ENCODE data around the gene SPATA46.

The SPATA46 gene

GRCh38 chr1:162371611-162372010 is 5.0 kb downstream of the SPATA46 start:
- H3K36me3 ChIP-seq (ENCODE audit: insufficient read depth, low read length): peaks cover 11% of the 10 kb centered on the region; the same call in 1 of the 2 replicates
- WGBS: 87% methylated on average over 5 of the region's 6 CpGs
- H3K27me3 ChIP-seq (ENCODE audit: insufficient read depth, low read length): no peaks in the 10 kb centered on the region
- no peak overlapping the region for H3K9ac ChIP-seq (ENCODE audit: low read depth, low read length)
- no peaks in the 10 kb centered on the region for H3K9me3 ChIP-seq (ENCODE audit: insufficient read depth, low read depth, low read length)
- no peak overlapping the region for H3K4me3 ChIP-seq (ENCODE audit: low read length)
- H3K4me1 ChIP-seq (ENCODE audit: insufficient read depth, low read length): no peaks in the 10 kb centered on the region
- no peak overlapping the region for H3K27ac ChIP-seq (ENCODE audit: low read depth, low read length)

DNA sequence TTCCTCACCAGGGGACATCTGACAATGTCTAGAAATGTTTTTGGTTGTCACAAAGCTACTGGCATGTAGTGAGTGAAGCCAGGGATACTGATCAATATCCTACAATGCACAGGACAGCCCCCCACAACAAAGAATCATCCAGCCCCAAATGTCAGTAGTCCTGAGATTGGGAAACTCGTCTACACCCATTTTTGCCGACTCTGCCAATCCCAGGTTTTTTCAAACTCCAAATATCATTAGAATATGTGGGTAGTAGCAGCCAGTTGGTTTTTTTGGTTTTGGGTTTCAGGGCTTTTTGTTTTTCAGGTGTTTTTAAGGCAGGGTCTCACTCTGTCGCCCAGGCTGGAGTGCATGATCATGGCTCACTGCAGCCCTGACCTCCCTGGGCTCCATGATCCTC is 5.9 kb downstream of the SPATA46 start:
- Histone ChIP-seq H3K9ac (ENCODE audit: low read depth, low read length) (no peak overlapping the region), H3K27ac (ENCODE audit: low read depth, low read length) (no peak overlapping the region), H3K9me3 (ENCODE audit: insufficient read depth, low read depth, low read length) (no peaks in the 10 kb centered on the region), H3K4me3 (ENCODE audit: low read length) (no peak overlapping the region), H3K4me1 (ENCODE audit: insufficient read depth, low read length) (no peaks in the 10 kb centered on the region), H3K36me3 (ENCODE audit: insufficient read depth, low read length) (peaks cover 13% of the 10 kb centered on the region; the same call in 1 of the 2 replicates), H3K27me3 (ENCODE audit: insufficient read depth, low read length) (no peaks in the 10 kb centered on the region)
- WGBS: 93% methylated on average over 2 of the region's 3 CpGs

GRCh38 chr1:162370161-162370560 is 6.5 kb downstream of the SPATA46 start:
- H3K4me3 ChIP-seq (ENCODE audit: low read length): no peak overlapping the region
- 100% methylated on average over 1 of the region's 1 CpG for WGBS
- no peak overlapping the region for H3K27ac ChIP-seq (ENCODE audit: low read depth, low read length)
- no peak overlapping the region for H3K9ac ChIP-seq (ENCODE audit: low read depth, low read length)
- no peaks in the 10 kb centered on the region for H3K27me3 ChIP-seq (ENCODE audit: insufficient read depth, low read length)
- H3K4me1 ChIP-seq (ENCODE audit: insufficient read depth, low read length): no peaks in the 10 kb centered on the region
- peaks cover 18% of the 10 kb centered on the region; the same call in 1 of the 2 replicates for H3K36me3 ChIP-seq (ENCODE audit: insufficient read depth, low read length)
- no peaks in the 10 kb centered on the region for H3K9me3 ChIP-seq (ENCODE audit: insufficient read depth, low read depth, low read length)

- no peak overlapping the region for H3K27ac ChIP-seq (ENCODE audit: low read depth, low read length)
- 91% methylated on average over 7 of the region's 7 CpGs for WGBS
- H3K36me3 ChIP-seq (ENCODE audit: insufficient read depth, low read length): peaks cover 18% of the 10 kb centered on the region; the same call in 1 of the 2 replicates
- H3K27me3 ChIP-seq (ENCODE audit: insufficient read depth, low read length): no peaks in the 10 kb centered on the region
- H3K4me1 ChIP-seq (ENCODE audit: insufficient read depth, low read length): no peaks in the 10 kb centered on the region
- no peak overlapping the region for H3K9ac ChIP-seq (ENCODE audit: low read depth, low read length)
- no peaks in the 10 kb centered on the region for H3K9me3 ChIP-seq (ENCODE audit: insufficient read depth, low read depth, low read length)
- H3K4me3 ChIP-seq (ENCODE audit: low read length): no peak overlapping the region
These were observed 7.1 kb downstream of the SPATA46 start for GRCh38 chr1:162369571-162369970.

DNA sequence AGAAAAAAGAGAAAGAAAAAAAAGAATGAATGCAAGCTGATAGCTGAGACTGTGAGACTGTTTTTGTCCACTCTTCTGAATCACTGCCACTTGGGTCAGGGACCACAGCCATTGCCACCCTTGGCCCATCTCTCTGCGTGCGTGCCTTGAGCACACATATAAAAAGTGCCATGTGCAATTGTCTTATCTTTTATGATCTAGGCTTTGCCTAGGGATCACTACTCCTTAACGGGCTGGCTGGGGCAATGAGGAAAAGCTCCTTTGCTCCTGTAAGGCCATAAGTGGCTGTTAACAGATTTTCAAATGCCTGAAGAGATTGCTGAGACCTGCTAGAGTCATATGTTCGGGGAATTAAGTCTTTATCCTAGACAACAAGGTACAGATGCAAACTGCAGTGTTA is 8.2 kb downstream of the SPATA46 start:
- Histone ChIP-seq H3K9me3 (ENCODE audit: insufficient read depth, low read depth, low read length) (no peaks in the 10 kb centered on the region), H3K9ac (ENCODE audit: low read depth, low read length) (no peak overlapping the region), H3K27ac (ENCODE audit: low read depth, low read length) (no peak overlapping the region), H3K4me1 (ENCODE audit: insufficient read depth, low read length) (no peaks in the 10 kb centered on the region), H3K36me3 (ENCODE audit: insufficient read depth, low read length) (peaks cover 18% of the 10 kb centered on the region; the same call in 1 of the 2 replicates), H3K4me3 (ENCODE audit: low read length) (no peak overlapping the region), H3K27me3 (ENCODE audit: insufficient read depth, low read length) (no peaks in the 10 kb centered on the region)
- 67% methylated on average over 4 of the region's 4 CpGs for WGBS

DNA sequence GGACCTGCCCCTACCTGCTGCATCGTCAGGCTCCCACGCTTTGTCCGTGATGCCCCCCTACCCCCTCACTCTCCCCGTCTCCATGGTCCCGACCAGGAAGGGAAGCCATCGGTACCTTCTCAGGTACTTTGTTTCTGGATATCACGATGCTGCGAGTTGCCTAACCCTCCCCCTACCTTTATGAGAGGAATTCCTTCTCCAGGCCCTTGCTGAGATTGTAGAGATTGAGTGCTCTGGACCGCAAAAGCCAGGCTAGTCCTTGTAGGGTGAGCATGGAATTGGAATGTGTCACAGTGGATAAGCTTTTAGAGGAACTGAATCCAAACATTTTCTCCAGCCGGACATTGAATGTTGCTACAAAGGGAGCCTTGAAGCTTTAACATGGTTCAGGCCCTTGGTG is 8.9 kb downstream of the SPATA46 start:
- 94% methylated on average over 8 of the region's 10 CpGs for WGBS
- Histone ChIP-seq H3K27me3 (ENCODE audit: insufficient read depth, low read length) (no peaks in the 10 kb centered on the region), H3K27ac (ENCODE audit: low read depth, low read length) (no peak overlapping the region), H3K9ac (ENCODE audit: low read depth, low read length) (no peak overlapping the region), H3K4me1 (ENCODE audit: insufficient read depth, low read length) (no peaks in the 10 kb centered on the region), H3K4me3 (ENCODE audit: low read length) (no peak overlapping the region), H3K36me3 (ENCODE audit: insufficient read depth, low read length) (peaks cover 18% of the 10 kb centered on the region; the same call in 1 of the 2 replicates), H3K9me3 (ENCODE audit: insufficient read depth, low read depth, low read length) (no peaks in the 10 kb centered on the region)

GRCh38 chr1:162367073-162367472 is 9.6 kb downstream of the SPATA46 start:
- 96% methylated on average over 36 of the region's 36 CpGs for WGBS
- Histone ChIP-seq H3K27me3 (ENCODE audit: insufficient read depth, low read length) (no peaks in the 10 kb centered on the region), H3K9ac (ENCODE audit: low read depth, low read length) (no peak overlapping the region), H3K4me1 (ENCODE audit: insufficient read depth, low read length) (no peaks in the 10 kb centered on the region), H3K4me3 (ENCODE audit: low read length) (no peak overlapping the region), H3K36me3 (ENCODE audit: insufficient read depth, low read length) (peaks cover 18% of the 10 kb centered on the region; the same call in 1 of the 2 replicates), H3K9me3 (ENCODE audit: insufficient read depth, low read depth, low read length) (no peaks in the 10 kb centered on the region), H3K27ac (ENCODE audit: low read depth, low read length) (no peak overlapping the region)

DNA sequence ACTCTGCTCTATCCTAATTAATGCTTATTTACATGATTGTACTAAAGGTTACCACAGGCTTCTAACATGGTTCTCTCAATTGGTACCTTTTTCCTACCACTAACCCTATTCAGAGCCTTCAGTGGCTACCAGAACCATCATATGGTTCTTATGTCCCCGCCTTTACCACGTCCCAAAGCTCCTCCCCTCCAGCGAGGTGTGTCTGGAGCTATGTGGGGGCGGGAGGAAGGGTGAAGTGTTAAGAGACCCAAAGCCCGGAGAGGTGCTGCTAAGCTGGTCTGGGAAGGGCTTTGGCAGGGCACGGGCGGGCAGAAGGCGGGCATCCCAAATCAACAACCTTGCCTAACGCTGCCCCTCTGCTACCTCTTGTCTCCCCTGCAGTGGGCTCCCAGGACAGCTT is 10.0 kb downstream of the SPATA46 start:
- H3K4me1 ChIP-seq (ENCODE audit: insufficient read depth, low read length): no peaks in the 10 kb centered on the region
- no peaks in the 10 kb centered on the region for H3K9me3 ChIP-seq (ENCODE audit: insufficient read depth, low read depth, low read length)
- H3K36me3 ChIP-seq (ENCODE audit: insufficient read depth, low read length): peaks cover 18% of the 10 kb centered on the region; the same call in 1 of the 2 replicates
- 92% methylated on average over 7 of the region's 9 CpGs for WGBS
- no peaks in the 10 kb centered on the region for H3K27me3 ChIP-seq (ENCODE audit: insufficient read depth, low read length)
- H3K4me3 ChIP-seq (ENCODE audit: low read length): no peak overlapping the region
- no peak overlapping the region for H3K9ac ChIP-seq (ENCODE audit: low read depth, low read length)
- no peak overlapping the region for H3K27ac ChIP-seq (ENCODE audit: low read depth, low read length)

GRCh38 chr1:162366149-162366548 is 10.5 kb downstream of the SPATA46 start:
- H3K9me3 ChIP-seq (ENCODE audit: insufficient read depth, low read depth, low read length): no peaks in the 10 kb centered on the region
- 73% methylated on average over 4 of the region's 4 CpGs for WGBS

DNA sequence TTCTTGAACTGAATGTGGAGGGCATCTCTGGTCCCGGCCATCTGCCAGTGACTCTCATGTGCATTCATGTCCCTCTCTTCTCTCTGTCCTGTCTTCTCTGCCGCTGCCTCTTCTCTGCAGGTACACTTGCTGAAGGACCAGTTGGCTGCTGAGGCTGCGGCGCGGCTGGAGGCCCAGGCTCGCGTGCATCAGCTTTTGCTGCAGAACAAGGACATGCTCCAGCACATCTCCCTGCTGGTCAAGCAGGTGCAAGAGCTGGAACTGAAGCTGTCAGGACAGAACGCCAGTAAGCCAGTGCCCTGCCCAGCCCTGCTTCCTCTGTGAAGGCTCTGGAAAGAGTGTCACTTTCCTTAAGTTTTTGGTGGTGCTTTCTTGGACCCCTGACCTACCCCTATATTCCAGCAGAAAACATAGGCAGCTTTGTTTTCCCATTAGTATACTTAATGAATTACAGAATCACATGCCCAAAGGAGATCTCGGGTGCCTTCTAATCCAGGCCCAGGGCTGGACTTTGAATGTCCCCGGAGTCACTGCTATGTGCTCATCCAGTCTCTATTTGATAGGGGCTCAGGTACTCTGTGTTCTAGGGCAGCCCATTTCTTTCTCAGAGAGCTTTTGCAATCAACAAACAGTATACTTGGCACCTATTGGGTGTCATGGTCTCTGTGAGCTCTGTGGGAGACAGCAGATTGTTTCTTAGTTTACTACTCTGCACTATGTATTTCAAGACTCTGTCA is 11.2 kb downstream of the SPATA46 start:
- Histone ChIP-seq H3K4me3 (ENCODE audit: low read length) (no peak overlapping the region), H3K36me3 (ENCODE audit: insufficient read depth, low read length) (peaks cover 18% of the 10 kb centered on the region; the same call in 1 of the 2 replicates), H3K9me3 (ENCODE audit: insufficient read depth, low read depth, low read length) (no peaks in the 10 kb centered on the region), H3K9ac (ENCODE audit: low read depth, low read length) (no peak overlapping the region), H3K27me3 (ENCODE audit: insufficient read depth, low read length) (no peaks in the 10 kb centered on the region), H3K27ac (ENCODE audit: low read depth, low read length) (no peak overlapping the region), H3K4me1 (ENCODE audit: insufficient read depth, low read length) (no peaks in the 10 kb centered on the region)
- 94% methylated on average over 10 of the region's 10 CpGs for WGBS

More at GRCh38 chr1:162366149-162366548, 10.5 kb downstream of the SPATA46 start:
- Histone ChIP-seq H3K4me1 (ENCODE audit: insufficient read depth, low read length) (no peaks in the 10 kb centered on the region), H3K36me3 (ENCODE audit: insufficient read depth, low read length) (peaks cover 18% of the 10 kb centered on the region; the same call in 1 of the 2 replicates), H3K9ac (ENCODE audit: low read depth, low read length) (no peak overlapping the region), H3K27me3 (ENCODE audit: insufficient read depth, low read length) (no peaks in the 10 kb centered on the region), H3K27ac (ENCODE audit: low read depth, low read length) (no peak overlapping the region), H3K4me3 (ENCODE audit: low read length) (no peak overlapping the region)

DNA sequence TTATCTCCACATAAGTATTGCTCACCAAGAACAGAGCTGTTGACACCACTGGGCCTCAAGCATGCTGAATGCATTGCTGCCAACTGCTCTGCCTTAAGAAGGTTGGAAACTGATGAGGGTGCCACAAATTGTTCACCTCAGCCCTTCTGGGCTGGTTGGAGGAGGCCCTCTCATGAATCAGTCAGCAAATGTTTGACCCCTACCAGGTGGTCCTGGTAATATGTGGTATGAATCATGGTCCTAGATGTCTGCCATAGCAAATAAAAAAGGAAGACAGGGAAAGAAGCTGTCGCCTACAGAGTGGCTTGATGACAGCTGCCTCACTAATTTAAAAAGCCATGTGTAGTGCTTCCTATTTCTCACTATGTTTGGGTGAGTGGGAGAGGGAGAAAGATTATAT is 12.2 kb downstream of the SPATA46 start:
- H3K27ac ChIP-seq (ENCODE audit: low read depth, low read length): no peak overlapping the region
- no peaks in the 10 kb centered on the region for H3K27me3 ChIP-seq (ENCODE audit: insufficient read depth, low read length)
- WGBS: 96% methylated on average over 1 of the region's 1 CpG
- no peak overlapping the region for H3K4me3 ChIP-seq (ENCODE audit: low read length)
- H3K9me3 ChIP-seq (ENCODE audit: insufficient read depth, low read depth, low read length): no peaks in the 10 kb centered on the region
- no peaks in the 10 kb centered on the region for H3K4me1 ChIP-seq (ENCODE audit: insufficient read depth, low read length)
- H3K9ac ChIP-seq (ENCODE audit: low read depth, low read length): no peak overlapping the region
- H3K36me3 ChIP-seq (ENCODE audit: insufficient read depth, low read length): peaks cover 22% of the 10 kb centered on the region; the same call in 1 of the 2 replicates

All from HUES64 (cell line).